HCT116 (cell line): ENCODE measurements around the gene RADIL.

Source experiments
- CEBPB ChIP-seq: IDR thresholded peaks from 2 replicates; pipeline ENCODE4 v1.6.1; 2012; ENCODE audit warnings: low read depth
- EGR1 ChIP-seq: IDR thresholded peaks from 2 replicates; pipeline ENCODE4 v1.6.1; 2012; ENCODE audit warnings: low read depth
- EZH2phosphoT487 ChIP-seq: fragments of 200-600 bp; IDR thresholded peaks from 2 replicates; pipeline ENCODE4 v1.6.1; 2018; ENCODE audit warnings: antibody characterized with exemption, borderline replicate concordance
- POLR2A ChIP-seq: IDR thresholded peaks from 2 replicates; pipeline ENCODE4 v1.7.0; 2011; ENCODE audit warnings: borderline replicate concordance; ENCODE audit not compliant: insufficient read depth, insufficient read length; ENCODE audit errors: extremely low read depth
- POLR2AphosphoS5 ChIP-seq: IDR thresholded peaks from 2 replicates; pipeline ENCODE4 v1.6.1; 2011; ENCODE audit warnings: mild to moderate bottlenecking, low read depth, low read length, moderate library complexity
- SP1 ChIP-seq: IDR thresholded peaks from 2 replicates; pipeline ENCODE4 v1.6.1; 2012; ENCODE audit warnings: low read depth
- TCF7L2 ChIP-seq: IDR thresholded peaks from 2 replicates; pipeline ENCODE4 v1.7.0; 2011; ENCODE audit warnings: borderline replicate concordance, inconsistent platforms; ENCODE audit not compliant: insufficient read depth, insufficient read length; ENCODE audit errors: extremely low read depth
- YY1 ChIP-seq: IDR thresholded peaks from 2 replicates; pipeline ENCODE4 v1.6.1; 2011; ENCODE audit warnings: low read length, low read depth, moderate library complexity, mild to moderate bottlenecking; ENCODE audit not compliant: insufficient replicate concordance; ENCODE audit errors: extremely low read depth
- TF ChIP-seq, protein P1 (sequence below): IDR thresholded peaks from 2 replicates; pipeline ENCODE4 v1.6.1; 2012; ENCODE audit warnings: low read depth
- TF ChIP-seq, protein P2 (sequence below), 3 experiments: fragments of 200-600 bp in 1 of 3; sonication (generic) in 1 of 3; IDR thresholded peaks in 2 of 3; conservative IDR thresholded peaks in 1 of 3; 2 replicates each; pipeline ENCODE4 v1.5.1; 2012 to 2017; ENCODE audit warnings: low read depth in 2 of 3, low read length in 2 of 3, antibody characterized with exemption in 1 of 3, borderline replicate concordance in 1 of 3, control low read depth in 1 of 3, mild to moderate bottlenecking in 1 of 3, mixed read lengths in 1 of 3, mixed run types in 1 of 3, moderate library complexity in 1 of 3; ENCODE audit not compliant: insufficient read depth in 1 of 3
- TF ChIP-seq, protein P3 (sequence below): IDR thresholded peaks from 2 replicates; pipeline ENCODE4 v1.6.1; 2012
- TF ChIP-seq, protein P4 (sequence below): IDR thresholded peaks from 2 replicates; pipeline ENCODE4 v1.6.1; 2011; ENCODE audit warnings: mild to moderate bottlenecking, low read length, moderate library complexity; ENCODE audit not compliant: insufficient replicate concordance; ENCODE audit errors: extremely low read depth

DNA sequence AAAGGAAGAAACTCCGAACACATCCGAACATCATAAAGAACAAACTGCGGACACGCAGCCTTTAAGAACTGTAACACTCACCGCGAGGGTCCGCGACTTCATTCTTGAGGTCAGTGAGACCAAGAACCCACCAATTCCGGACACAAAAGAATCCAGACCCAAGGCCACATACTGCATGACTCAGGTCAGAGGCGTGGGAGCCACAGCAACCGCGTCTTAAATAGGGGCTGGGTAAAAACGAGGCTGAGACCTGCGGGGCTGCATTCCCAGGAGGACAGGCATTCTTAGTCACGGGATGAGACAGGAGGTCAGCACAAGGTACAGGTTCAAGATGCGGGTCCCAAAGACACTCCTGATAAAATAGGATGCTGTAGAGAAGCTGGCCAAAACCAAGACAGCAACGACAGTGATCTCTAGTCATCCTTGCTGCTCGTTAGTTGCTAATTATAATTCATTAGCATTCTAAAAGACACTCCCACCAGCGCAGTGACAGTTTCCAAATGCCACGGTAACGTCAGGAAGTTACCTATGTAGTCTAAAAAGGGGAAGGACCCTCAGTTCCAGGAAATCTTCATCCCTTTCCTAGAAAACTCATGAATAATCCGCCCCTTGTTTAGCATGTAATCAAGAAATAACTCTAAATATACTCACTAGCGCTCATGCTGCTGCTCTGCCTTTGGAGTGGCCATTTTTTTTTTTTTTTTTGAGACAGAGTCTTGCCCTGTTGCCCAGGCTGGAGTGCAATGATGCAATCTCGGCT lies 88.7 kb downstream of the RADIL start:
- TF ChIP-seq, protein P1, sequence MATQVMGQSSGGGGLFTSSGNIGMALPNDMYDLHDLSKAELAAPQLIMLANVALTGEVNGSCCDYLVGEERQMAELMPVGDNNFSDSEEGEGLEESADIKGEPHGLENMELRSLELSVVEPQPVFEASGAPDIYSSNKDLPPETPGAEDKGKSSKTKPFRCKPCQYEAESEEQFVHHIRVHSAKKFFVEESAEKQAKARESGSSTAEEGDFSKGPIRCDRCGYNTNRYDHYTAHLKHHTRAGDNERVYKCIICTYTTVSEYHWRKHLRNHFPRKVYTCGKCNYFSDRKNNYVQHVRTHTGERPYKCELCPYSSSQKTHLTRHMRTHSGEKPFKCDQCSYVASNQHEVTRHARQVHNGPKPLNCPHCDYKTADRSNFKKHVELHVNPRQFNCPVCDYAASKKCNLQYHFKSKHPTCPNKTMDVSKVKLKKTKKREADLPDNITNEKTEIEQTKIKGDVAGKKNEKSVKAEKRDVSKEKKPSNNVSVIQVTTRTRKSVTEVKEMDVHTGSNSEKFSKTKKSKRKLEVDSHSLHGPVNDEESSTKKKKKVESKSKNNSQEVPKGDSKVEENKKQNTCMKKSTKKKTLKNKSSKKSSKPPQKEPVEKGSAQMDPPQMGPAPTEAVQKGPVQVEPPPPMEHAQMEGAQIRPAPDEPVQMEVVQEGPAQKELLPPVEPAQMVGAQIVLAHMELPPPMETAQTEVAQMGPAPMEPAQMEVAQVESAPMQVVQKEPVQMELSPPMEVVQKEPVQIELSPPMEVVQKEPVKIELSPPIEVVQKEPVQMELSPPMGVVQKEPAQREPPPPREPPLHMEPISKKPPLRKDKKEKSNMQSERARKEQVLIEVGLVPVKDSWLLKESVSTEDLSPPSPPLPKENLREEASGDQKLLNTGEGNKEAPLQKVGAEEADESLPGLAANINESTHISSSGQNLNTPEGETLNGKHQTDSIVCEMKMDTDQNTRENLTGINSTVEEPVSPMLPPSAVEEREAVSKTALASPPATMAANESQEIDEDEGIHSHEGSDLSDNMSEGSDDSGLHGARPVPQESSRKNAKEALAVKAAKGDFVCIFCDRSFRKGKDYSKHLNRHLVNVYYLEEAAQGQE, result no peak
- TF ChIP-seq, protein P2, sequence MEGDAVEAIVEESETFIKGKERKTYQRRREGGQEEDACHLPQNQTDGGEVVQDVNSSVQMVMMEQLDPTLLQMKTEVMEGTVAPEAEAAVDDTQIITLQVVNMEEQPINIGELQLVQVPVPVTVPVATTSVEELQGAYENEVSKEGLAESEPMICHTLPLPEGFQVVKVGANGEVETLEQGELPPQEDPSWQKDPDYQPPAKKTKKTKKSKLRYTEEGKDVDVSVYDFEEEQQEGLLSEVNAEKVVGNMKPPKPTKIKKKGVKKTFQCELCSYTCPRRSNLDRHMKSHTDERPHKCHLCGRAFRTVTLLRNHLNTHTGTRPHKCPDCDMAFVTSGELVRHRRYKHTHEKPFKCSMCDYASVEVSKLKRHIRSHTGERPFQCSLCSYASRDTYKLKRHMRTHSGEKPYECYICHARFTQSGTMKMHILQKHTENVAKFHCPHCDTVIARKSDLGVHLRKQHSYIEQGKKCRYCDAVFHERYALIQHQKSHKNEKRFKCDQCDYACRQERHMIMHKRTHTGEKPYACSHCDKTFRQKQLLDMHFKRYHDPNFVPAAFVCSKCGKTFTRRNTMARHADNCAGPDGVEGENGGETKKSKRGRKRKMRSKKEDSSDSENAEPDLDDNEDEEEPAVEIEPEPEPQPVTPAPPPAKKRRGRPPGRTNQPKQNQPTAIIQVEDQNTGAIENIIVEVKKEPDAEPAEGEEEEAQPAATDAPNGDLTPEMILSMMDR (IDR thresholded peaks at IDR 0.05 in 2 of 3, conservative IDR thresholded peaks at IDR 0.05 in 1 of 3; ENCODE audit: borderline replicate concordance in 1 of 3, insufficient read depth in 1 of 3, low read depth in 2 of 3, low read length in 2 of 3), result no peak
- TF ChIP-seq POLR2A (no peak), EZH2phosphoT487 (no peak), POLR2AphosphoS5 (no peak), EGR1 (no peak), YY1 (no peak), CEBPB (no peak), SP1 (no peak), TCF7L2 (no peak)
- TF ChIP-seq, protein P3, sequence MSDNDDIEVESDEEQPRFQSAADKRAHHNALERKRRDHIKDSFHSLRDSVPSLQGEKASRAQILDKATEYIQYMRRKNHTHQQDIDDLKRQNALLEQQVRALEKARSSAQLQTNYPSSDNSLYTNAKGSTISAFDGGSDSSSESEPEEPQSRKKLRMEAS, result no peak
- TF ChIP-seq, protein P4, sequence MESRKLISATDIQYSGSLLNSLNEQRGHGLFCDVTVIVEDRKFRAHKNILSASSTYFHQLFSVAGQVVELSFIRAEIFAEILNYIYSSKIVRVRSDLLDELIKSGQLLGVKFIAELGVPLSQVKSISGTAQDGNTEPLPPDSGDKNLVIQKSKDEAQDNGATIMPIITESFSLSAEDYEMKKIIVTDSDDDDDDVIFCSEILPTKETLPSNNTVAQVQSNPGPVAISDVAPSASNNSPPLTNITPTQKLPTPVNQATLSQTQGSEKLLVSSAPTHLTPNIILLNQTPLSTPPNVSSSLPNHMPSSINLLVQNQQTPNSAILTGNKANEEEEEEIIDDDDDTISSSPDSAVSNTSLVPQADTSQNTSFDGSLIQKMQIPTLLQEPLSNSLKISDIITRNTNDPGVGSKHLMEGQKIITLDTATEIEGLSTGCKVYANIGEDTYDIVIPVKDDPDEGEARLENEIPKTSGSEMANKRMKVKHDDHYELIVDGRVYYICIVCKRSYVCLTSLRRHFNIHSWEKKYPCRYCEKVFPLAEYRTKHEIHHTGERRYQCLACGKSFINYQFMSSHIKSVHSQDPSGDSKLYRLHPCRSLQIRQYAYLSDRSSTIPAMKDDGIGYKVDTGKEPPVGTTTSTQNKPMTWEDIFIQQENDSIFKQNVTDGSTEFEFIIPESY, result no peak
